Skin epidermis (tissue), 12 donors: Measurements from ENCODE around the gene ADGRV1.
A peak's percentile ranks its signal among the peaks of the same experiment; 100 is the strongest.

Experiments
- H3K27ac ChIP-seq, 21 experiments: fragments of 200-600 bp; sonication (generic) in 11 of 21; one replicate each; pipeline ENCODE4 v1.5.0; 2020; ENCODE audit warnings: mild to moderate bottlenecking in 3 of 21, inconsistent platforms in 2 of 21, moderate library complexity in 2 of 21
- H3K4me3 ChIP-seq, 7 experiments: fragments of 200-600 bp; sonication (generic) in 2 of 7; one replicate each; pipeline ENCODE4 v1.5.0; 2020; ENCODE audit warnings: inconsistent platforms in 2 of 7, mild to moderate bottlenecking in 2 of 7, moderate library complexity in 1 of 7

The ADGRV1 gene

GRCh38 chr5:91146905-91147600 lies 588.5 kb downstream of the ADGRV1 start:
- Histone ChIP-seq H3K4me3 (no peak overlapping the region), H3K27ac (peak overlapping the region in 9 of 21 experiments; percentile 5 to 53 (median 26))

DNA sequence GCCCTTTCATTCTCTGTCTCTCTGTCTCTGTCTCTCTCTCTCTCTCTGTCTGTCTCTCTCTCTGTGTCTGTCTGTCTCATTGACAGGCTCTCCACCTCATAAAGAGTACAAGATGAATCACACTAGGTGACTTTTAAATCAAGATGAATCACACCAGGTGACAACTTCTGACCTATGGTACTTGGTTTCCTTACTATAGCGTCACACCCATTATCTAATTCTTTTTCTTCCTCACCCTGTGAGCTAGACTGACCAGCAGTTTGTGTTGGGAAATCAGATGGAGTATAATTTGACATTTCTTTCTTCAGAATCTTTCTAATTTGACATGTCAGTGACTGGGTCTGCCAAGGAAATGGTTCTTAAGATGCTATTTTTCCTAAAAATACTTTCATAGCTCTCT lies 591.6 kb downstream of the ADGRV1 start:
- Histone ChIP-seq H3K27ac (peak overlapping the region in 3 of 21 experiments; percentile 1 to 28 (median 14)), H3K4me3 (no peak overlapping the region)

DNA sequence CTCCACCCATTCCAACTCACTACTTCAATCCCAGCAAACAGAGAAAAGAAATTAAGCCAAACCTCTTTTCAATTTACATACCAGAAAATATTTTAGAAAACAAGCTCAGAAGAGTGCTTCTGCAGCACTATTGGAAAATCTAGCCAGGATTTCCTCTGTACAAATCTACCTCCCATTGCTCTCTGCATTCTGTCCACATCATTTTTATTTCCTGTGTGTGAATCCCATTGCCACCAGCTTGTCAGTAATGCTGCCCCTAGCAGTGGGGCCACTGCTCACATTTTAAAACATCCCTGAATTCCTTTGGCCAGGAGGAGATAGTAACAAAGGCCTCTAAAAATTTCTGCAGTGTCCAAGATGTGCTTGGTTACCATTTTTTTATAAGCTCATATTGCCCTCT lies 592.0 kb downstream of the ADGRV1 start:
- Histone ChIP-seq H3K4me3 (no peak overlapping the region), H3K27ac (peak overlapping the region in 3 of 21 experiments; percentile 1 to 28 (median 14))

GRCh38 chr5:91151947-91152346 lies 593.4 kb downstream of the ADGRV1 start:
- no peak overlapping the region for H3K27ac ChIP-seq
- no peak overlapping the region for H3K4me3 ChIP-seq

DNA sequence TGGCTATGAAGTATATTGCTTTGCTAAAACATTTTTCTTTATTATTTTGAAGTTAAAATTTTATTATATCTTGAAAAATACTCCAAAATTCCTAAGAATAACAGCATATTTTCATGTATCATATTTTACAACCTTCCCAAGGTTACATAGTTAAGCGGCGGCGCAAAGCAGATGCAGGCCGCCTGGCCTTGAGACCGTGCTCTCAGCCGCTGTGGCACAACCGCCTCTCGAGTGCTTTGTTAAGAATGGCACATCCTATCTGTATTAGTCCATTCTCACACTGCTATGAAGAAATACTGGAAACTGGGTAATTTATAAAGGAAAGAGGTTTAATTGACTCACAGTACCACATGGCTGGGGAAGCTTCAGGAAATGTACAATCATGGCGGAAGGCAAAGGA lies 595.7 kb downstream of the ADGRV1 start:
- Histone ChIP-seq H3K4me3 (no peak overlapping the region), H3K27ac (no peak overlapping the region)

DNA sequence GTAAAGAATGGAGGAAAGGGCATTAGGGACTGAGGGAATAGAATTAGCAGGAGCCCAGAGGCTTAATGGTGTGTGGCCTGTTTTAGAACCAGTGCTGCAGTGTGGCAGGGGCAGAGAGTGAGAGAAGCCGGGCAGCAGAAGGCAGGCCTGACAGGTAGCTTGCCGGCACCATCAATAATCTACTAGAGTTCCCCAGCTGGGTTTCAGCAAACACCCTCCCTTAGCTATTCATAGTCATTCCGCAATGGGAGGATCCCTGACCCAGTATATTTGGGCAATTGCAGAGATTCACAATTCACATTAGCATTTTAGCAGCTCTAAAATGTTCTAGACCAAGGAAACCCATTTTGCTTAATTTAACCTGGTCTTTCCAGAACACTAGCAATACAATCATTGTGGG lies 596.7 kb downstream of the ADGRV1 start:
- Histone ChIP-seq H3K27ac (no peak overlapping the region), H3K4me3 (no peak overlapping the region)

DNA sequence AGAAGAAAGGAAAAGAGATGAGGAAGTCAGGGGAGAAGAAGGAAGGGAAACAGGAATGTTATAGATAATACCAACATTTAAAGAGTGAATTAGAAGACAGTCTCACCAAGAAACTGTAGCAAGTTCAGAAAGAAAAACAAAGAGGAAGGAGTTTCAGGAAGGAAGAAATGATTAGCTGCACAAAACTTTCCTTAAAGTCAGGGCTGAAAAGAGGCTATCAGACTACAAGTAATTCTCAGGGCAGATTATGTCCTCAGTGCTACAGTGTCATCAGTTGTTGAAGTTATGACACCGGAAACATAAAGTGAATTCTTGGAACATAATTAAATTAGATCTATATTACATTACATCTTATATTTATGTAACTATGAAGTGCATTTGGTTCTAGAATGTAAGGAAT lies 597.6 kb downstream of the ADGRV1 start:
- Histone ChIP-seq H3K4me3 (no peak overlapping the region), H3K27ac (no peak overlapping the region)

DNA sequence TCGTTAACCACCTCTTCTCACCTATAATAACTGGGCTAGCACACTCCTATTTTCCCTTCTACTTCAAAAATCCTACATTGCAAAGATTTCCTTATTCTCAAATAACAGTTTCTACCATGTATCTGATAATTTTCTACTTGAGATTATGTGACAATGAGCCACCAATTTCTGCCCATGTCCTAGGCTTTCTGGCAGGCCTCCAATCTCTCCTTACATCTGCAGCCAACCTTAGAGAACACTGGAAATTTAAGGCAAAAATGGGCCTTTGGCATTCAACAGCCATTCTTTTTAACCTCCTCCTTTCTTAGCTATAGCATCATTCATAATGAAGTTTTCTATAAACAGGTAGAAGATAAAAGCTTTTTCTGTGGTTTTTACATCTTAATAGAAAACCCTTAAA lies 599.4 kb downstream of the ADGRV1 start:
- Histone ChIP-seq H3K27ac (no peak overlapping the region), H3K4me3 (no peak overlapping the region)

DNA sequence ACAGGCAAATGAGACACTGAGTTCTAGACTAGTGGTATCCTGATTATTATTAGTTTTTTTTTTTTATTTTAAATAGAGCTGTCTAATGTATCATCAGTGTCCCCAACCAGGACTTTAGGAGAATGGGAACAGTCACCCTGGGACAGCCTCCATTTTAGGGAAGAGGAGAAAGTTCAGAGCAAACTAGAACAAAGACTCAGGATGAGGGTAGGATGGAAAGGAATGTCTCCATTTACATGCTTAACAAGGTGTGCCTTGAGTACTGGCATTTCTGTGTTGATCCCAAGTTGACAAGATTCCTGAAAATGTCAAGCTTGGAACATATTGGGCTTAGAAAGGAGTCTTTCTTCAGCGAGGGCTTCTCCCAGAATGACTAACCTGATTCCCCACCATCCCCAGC lies 601.0 kb downstream of the ADGRV1 start:
- no peak overlapping the region for H3K4me3 ChIP-seq
- no peak overlapping the region for H3K27ac ChIP-seq

- Histone ChIP-seq H3K27ac (peak overlapping the region in 5 of 21 experiments; percentile 2 to 84 (median 79)), H3K4me3 (no peak overlapping the region)
Observed at GRCh38 chr5:91160714-91161285, 602.2 kb downstream of the ADGRV1 start.

- H3K27ac ChIP-seq: peak overlapping the region; percentile 10 to 84 (median 76)
- no peak overlapping the region for H3K4me3 ChIP-seq
Observed at GRCh38 chr5:91162534-91163381, 604.2 kb downstream of the ADGRV1 start.

- no peak overlapping the region for H3K4me3 ChIP-seq
- H3K27ac ChIP-seq: peak overlapping the region in 12 of 21 experiments; percentile 1 to 84 (median 74)
Observed at GRCh38 chr5:91164424-91164823, 605.8 kb downstream of the ADGRV1 start.

DNA sequence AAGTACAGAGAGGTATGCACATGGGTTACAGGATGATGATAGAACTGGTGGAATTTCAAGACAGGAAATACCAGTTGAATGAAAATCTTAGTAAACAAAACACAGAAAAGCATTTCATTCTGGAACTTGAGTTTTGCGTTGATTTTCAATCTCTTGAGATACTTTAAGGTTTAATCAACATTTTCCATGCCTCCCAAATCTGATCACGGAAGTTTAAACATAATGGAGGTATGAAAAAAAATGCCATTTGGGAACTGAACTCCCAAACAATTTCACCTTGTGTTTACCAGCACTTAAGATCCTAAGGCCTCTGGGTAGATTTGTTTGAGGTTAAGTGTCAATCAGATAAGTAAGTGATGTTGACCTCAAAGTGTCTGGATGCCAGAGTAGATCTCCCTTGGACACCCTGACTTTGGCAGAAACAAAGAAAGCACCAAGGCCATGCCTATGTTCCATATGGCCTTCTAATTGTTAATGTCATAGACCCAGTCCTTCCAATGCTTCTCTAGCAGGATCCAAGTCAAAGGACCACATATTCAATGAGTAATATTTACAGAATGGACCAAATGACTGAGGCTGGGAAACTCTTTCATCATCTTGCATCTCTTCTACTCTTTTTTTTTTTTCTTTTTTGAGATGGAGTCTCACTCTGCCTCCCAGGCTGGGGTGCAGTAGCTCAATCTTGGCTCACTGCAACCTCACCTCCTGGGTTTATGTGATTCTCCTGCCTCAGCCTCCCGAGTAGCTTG lies 607.6 kb downstream of the ADGRV1 start:
- Histone ChIP-seq H3K27ac (peak overlapping the region in 3 of 21 experiments; percentile 8 to 38 (median 34)), H3K4me3 (no peak overlapping the region)

DNA sequence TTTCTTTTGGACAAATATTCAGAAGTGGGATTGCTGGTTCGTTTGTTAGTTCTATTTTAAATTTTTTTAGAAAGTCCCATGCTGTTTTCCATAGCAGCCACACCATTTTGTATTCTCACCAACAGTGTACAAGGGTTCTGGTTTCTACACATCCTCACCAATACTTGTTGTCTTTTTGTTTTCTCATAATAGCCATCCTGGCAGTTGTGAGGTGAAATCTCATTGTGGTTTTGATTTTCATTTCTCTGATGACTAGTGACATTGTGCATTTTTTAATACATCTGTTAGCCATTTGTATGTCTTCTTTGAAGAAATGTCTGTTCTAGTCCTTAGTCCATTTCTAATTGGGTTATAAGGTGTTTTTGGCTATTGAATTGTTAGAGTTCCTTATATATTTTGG lies 610.3 kb downstream of the ADGRV1 start:
- no peak overlapping the region for H3K4me3 ChIP-seq
- no peak overlapping the region for H3K27ac ChIP-seq

DNA sequence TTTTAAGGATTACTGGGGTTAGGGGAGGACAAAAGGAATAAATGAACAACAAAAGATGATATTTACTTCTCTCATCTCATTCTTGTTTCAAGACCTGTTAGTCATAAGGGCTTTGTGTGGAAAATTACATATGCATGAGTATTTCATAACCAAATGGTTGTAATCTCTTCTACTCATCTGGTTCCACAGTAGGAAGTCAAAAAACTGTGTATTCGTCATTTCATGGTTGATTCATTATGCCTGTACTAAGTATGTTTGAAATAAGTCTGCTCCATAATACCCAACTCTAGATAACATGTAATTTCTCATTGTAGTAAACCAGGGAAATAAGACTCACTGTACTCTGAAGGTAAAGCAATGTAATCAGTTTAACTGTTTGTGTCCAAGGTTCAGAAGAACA lies 611.7 kb downstream of the ADGRV1 start:
- H3K4me3 ChIP-seq: no peak overlapping the region
- H3K27ac ChIP-seq: peak overlapping the region in 10 of 21 experiments; percentile 4 to 68 (median 46)

DNA sequence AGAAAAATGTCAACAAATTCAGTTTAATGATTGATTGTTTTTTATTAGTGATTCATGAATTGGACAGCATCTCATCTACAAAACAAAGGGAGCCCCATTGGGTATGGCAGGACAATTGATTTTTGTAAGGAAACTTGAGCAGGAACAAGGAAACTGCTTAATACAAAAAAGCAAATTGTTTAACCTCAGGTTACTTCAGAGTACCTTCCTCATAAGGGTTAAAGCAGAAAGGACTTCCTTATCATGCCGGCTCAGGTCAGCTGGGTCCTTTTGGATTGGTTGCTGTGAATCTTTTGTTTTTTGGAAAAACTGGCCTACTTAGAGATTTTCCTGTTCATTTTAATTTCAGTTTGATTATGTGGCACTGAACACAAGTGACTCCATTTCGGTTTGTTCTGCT lies 612.7 kb downstream of the ADGRV1 start:
- H3K4me3 ChIP-seq: no peak overlapping the region
- peak overlapping the region in 3 of 21 experiments; percentile 27 to 68 (median 61) for H3K27ac ChIP-seq

DNA sequence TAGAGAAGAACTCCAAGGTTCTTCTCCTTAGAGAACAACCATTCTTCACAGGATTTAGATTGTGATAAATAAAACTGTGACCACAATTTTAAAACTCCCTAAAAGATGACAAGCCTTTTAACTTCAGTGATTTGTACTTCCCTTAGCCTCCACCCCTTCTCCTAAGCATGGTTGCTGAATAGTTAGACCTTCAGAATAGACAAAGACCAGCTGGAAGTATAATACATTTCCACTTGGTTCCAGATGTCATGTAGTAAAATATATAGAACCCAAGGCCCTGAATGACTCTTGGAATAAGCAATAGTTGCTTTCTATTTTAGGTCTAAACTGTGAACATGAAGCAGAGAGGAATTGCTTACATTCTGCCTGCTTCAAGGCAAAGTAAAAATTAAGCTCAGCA lies 615.8 kb downstream of the ADGRV1 start:
- no peak overlapping the region for H3K4me3 ChIP-seq
- no peak overlapping the region for H3K27ac ChIP-seq

DNA sequence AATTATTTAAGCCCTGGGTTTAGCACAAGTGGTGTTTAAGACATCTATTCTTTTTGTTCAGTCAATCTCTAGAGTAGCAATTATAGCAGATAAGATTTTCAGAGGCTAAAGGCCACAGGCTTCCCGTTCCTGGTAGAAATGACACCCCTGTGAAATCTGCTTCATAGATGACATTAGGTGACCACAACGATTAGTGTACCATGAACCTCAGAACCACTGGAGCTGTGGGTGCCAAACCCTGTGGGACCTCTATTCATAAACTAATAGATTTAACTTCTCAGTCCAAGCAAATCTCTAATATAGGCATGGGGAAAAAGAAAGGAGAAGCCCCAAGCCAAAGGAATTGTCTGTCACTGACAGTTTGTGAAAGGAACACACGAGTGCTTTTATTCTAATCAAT lies 617.1 kb downstream of the ADGRV1 start:
- Histone ChIP-seq H3K4me3 (no peak overlapping the region), H3K27ac (no peak overlapping the region)

GRCh38 chr5:91176288-91177016 lies 617.9 kb downstream of the ADGRV1 start:
- no peak overlapping the region for H3K27ac ChIP-seq
- H3K4me3 ChIP-seq: no peak overlapping the region
